HepG2 (cell line): ENCODE data around the gene BBOX1. TPM values are rescaled to one million over a fixed set of nuclear protein-coding genes. Genes with fewer than 3 reads are reported as not detected.

Experiments
- FOXO4 ChIP-seq: sonication (generic); formaldehyde crosslinking; conservative IDR thresholded peaks from 2 replicates; pipeline ENCODE4 v1.8.1; 2023; ENCODE audit warnings: missing genetic modification reagents
- MTA1 ChIP-seq: sonication (generic); formaldehyde crosslinking; IDR thresholded peaks from 2 replicates; pipeline ENCODE4 v1.4.0; 2020; ENCODE audit warnings: missing genetic modification reagents, mild to moderate bottlenecking, borderline replicate concordance
- ZBTB4 ChIP-seq: sonication (generic); formaldehyde crosslinking; IDR thresholded peaks from 2 replicates; pipeline ENCODE4 v1.4.0; 2020; ENCODE audit warnings: missing genetic modification reagents, mild to moderate bottlenecking, borderline replicate concordance
- ZNF574 ChIP-seq: sonication (generic); formaldehyde crosslinking; IDR thresholded peaks from 2 replicates; pipeline ENCODE4 v1.4.0; 2020; ENCODE audit warnings: missing genetic modification reagents
- polyA plus RNA-seq, 8 experiments: library from polyadenylated mRNA; depleted of rRNA in 3 of 8; stranded (reverse) in 7 of 8; unstranded in 1 of 8; fragments of >200 nt; fragmentation: Illumina TruSeq in 4 of 8; extraction: Trizol in 4 of 8; gene quantifications; 2 replicates each; pipeline versions ENCODE4 v1.2.1 to v1.2.3, GENCODE V29; 2011 to 2016; ENCODE audit warnings: low read depth in 4 of 8, missing spikeins in 1 of 8, mixed read lengths in 1 of 8; ENCODE audit not compliant: insufficient read depth in 1 of 8
- total RNA-seq, 5 experiments: library from RNA; depleted of rRNA; stranded (reverse); fragments of >200 nt; fragmentation: Illumina TruSeq; extraction: Trizol; gene quantifications; 2 replicates each; pipeline ENCODE4 v1.2.3, GENCODE V29; 2016; ENCODE audit warnings: low read depth in 1 of 5

The BBOX1 gene
- total and polyA plus RNA-seq, 2 of the 13 experiments (the other 11 are each of a cell fraction or from before 2014, with no cell fraction given) = not detected

- no peak for TF ChIP-seq FOXO4 (CRISPR knock-in tag)
- no peak for TF ChIP-seq ZNF574 (CRISPR knock-in tag)
- no peak for TF ChIP-seq MTA1 (CRISPR knock-in tag)
- no peak for TF ChIP-seq ZBTB4 (CRISPR knock-in tag)
Observed at GRCh38 chr11:27031754-27032153, 8.9 kb upstream of the BBOX1 start (continued).
